Ovary (tissue), 3 donors: ENCODE data around the gene INSL3.

ENCODE experiments used
- CTCF ChIP-seq, 3 donors: fragments of 450-650 bp in 2 of 3; fragments of 200-600 bp in 1 of 3; IDR thresholded peaks; one replicate each; pipeline versions ENCODE4 v1.5.1 to v1.8.0; 2016 to 2022; ENCODE audit warnings: antibody characterized with exemption in 3 of 3, mild to moderate bottlenecking in 1 of 3
- EP300 ChIP-seq: sonication (generic); formaldehyde crosslinking; IDR thresholded peaks from one replicate; pipeline ENCODE4 v1.6.1; 2017; ENCODE audit warnings: antibody characterized with exemption
- donor health status: DM: no; HTN: no; CAD: no.

GRCh38 chr19:17803264-17803896 is 17.9 kb downstream of the INSL3 start:
- TF ChIP-seq EP300 (no peak), CTCF (IDR thresholded peaks at IDR 0.05) (no peak)
